ENCODE results near the gene ACE. TPM values are rescaled to one million over a fixed set of nuclear protein-coding genes. Genes with fewer than 3 reads are reported as not detected.

Gene ACE
- total and polyA plus RNA-seq, 8 donors = 3.1 to 18.3 (median 6.4) TPM

- no peaks in the 10 kb centered on the region for H3K27me3 ChIP-seq
- DNase-seq = peak in 2 of 6 donors; percentile 27 to 46
- no peak overlapping the region for H3K4me3 ChIP-seq
- ATAC-seq = no peak
- intact Hi-C loops (cut with DNase I) = no loop called here
- no peaks in the 10 kb centered on the region for H3K4me1 ChIP-seq
- no peak overlapping the region for H3K27ac ChIP-seq
- H3K9me3 ChIP-seq = no peaks in the 10 kb centered on the region
- WGBS, 2 donors = 80 to 85% methylated on average over 10 of the region's 10 CpGs
- FAIRE-seq = no peak
- no peak for TF ChIP-seq CTCF (IDR thresholded peaks at IDR 0.05)
- no peaks in the 10 kb centered on the region for H3K36me3 ChIP-seq
Observed at GRCh38 chr17:63531022-63531965, 54.4 kb downstream of the ACE start.

GRCh38 chr17:63533433-63534077 lies 56.7 kb downstream of the ACE start:
- H3K4me3 ChIP-seq = no peak overlapping the region
- no peaks in the 10 kb centered on the region for H3K36me3 ChIP-seq
- WGBS, 2 donors = 80 to 85% methylated on average over 20 of the region's 20 CpGs
- TF ChIP-seq CTCF (IDR thresholded peaks at IDR 0.05) = no peak
- no peaks in the 10 kb centered on the region for H3K27me3 ChIP-seq
- intact Hi-C loops (cut with DNase I) = no loop called here
- no peaks in the 10 kb centered on the region for H3K9me3 ChIP-seq
- H3K4me1 ChIP-seq = no peaks in the 10 kb centered on the region
- FAIRE-seq (no peak), DNase-seq (no peak), ATAC-seq (no peak)
- H3K27ac ChIP-seq = no peak overlapping the region

- ATAC-seq = no peak
- no peaks in the 10 kb centered on the region for H3K36me3 ChIP-seq
- no peaks in the 10 kb centered on the region for H3K27me3 ChIP-seq
- no peaks in the 10 kb centered on the region for H3K4me1 ChIP-seq
- no peak overlapping the region for H3K27ac ChIP-seq
- WGBS, 2 donors = 77 to 93% methylated on average over 17 of the region's 17 CpGs
- no peak for FAIRE-seq
- intact Hi-C loops (cut with DNase I) = no loop called here
- no peaks in the 10 kb centered on the region for H3K9me3 ChIP-seq
- no peak for TF ChIP-seq CTCF (IDR thresholded peaks at IDR 0.05)
- no peak for DNase-seq
- H3K4me3 ChIP-seq = no peak overlapping the region
Observed at GRCh38 chr17:63534078-63534570, 57.3 kb downstream of the ACE start.

GRCh38 chr17:63534816-63535455 lies 58.1 kb downstream of the ACE start:
- no peaks in the 10 kb centered on the region for H3K27me3 ChIP-seq

More at GRCh38 chr17:63534816-63535455, 58.1 kb downstream of the ACE start:
- peak in 1 of 6 donors; percentile 49 for DNase-seq
- no peak for FAIRE-seq
- no peak for ATAC-seq
- H3K4me3 ChIP-seq = no peak overlapping the region
- intact Hi-C loops (cut with DNase I) = loop anchor here in 1 of 3 donors (5.0 kb wide), 1 partner anchor 52 kb away; no protein-coding TSS in a partner anchor
- H3K27ac ChIP-seq = no peak overlapping the region
- no peak for TF ChIP-seq CTCF (IDR thresholded peaks at IDR 0.05)
- WGBS, 2 donors = 74 to 77% methylated on average over 13 of the region's 13 CpGs
- H3K4me1 ChIP-seq = no peaks in the 10 kb centered on the region
- no peaks in the 10 kb centered on the region for H3K9me3 ChIP-seq
- no peaks in the 10 kb centered on the region for H3K36me3 ChIP-seq
